ENCODE measurements around the gene WIPF1. TPM values are rescaled to one million over a fixed set of nuclear protein-coding genes. Genes with fewer than 3 reads are reported as not detected.
A peak's percentile ranks its signal among the peaks of the same experiment; 100 is the strongest.

The WIPF1 gene
- total and polyA plus RNA-seq, 2 experiments from 2014 or later: 20.1 to 32.7 TPM

DNA sequence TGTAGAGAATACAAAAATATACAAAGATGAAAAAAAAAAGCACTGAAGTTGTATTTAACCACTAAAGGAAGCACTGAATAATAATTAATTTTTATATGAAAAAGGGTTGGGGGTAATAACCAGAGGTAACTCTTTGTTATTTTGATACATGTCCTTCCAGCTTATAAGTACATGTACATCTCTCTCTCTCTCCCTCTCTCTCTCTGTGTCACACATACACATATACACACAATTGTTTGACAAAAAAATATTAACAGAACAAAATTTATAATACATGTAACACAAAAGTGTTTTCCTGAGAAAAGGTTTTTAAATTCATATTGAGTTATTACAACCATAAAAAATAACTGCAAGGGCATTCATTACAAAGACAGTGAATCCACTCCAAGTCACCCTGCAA, 4.6 kb downstream of the WIPF1 start:
- no peaks in the 10 kb centered on the region for H3K9me3 ChIP-seq (ENCODE audit: low read depth)
- peak overlapping the region; percentile 26 for H3K4me2 ChIP-seq
- no peaks in the 10 kb centered on the region for H3K79me2 ChIP-seq
- H3K36me3 ChIP-seq (replicated peaks; ENCODE audit: insufficient read depth, low read depth): no peaks in the 10 kb centered on the region
- H3K27ac ChIP-seq: no peak overlapping the region
- no peak for DNase-seq (ENCODE audit: low spot score)
- H3K9me2 ChIP-seq (replicated peaks; ENCODE audit: insufficient read depth): no peaks in the 10 kb centered on the region
- no peaks in the 10 kb centered on the region for H3K4me1 ChIP-seq (ENCODE audit: insufficient read depth)
- no peak overlapping the region for H3K4me3 ChIP-seq
- TF ChIP-seq EZH2phosphoT487 (IDR thresholded peaks at IDR 0.05; ENCODE audit: low read depth, severe bottlenecking, unreplicated experiment) (no peak), EZH2 (IDR thresholded peaks at IDR 0.05; ENCODE audit: borderline replicate concordance) (no peak)
- TF ChIP-seq, protein P1, sequence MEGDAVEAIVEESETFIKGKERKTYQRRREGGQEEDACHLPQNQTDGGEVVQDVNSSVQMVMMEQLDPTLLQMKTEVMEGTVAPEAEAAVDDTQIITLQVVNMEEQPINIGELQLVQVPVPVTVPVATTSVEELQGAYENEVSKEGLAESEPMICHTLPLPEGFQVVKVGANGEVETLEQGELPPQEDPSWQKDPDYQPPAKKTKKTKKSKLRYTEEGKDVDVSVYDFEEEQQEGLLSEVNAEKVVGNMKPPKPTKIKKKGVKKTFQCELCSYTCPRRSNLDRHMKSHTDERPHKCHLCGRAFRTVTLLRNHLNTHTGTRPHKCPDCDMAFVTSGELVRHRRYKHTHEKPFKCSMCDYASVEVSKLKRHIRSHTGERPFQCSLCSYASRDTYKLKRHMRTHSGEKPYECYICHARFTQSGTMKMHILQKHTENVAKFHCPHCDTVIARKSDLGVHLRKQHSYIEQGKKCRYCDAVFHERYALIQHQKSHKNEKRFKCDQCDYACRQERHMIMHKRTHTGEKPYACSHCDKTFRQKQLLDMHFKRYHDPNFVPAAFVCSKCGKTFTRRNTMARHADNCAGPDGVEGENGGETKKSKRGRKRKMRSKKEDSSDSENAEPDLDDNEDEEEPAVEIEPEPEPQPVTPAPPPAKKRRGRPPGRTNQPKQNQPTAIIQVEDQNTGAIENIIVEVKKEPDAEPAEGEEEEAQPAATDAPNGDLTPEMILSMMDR (IDR thresholded peaks at IDR 0.05; ENCODE audit: poor library complexity): no peak
- H2AFZ ChIP-seq: no peak overlapping the region
- no peaks in the 10 kb centered on the region for H4K20me1 ChIP-seq (ENCODE audit: insufficient read depth, poor library complexity, severe bottlenecking)
- H3K27me3 ChIP-seq: no peaks in the 10 kb centered on the region

DNA sequence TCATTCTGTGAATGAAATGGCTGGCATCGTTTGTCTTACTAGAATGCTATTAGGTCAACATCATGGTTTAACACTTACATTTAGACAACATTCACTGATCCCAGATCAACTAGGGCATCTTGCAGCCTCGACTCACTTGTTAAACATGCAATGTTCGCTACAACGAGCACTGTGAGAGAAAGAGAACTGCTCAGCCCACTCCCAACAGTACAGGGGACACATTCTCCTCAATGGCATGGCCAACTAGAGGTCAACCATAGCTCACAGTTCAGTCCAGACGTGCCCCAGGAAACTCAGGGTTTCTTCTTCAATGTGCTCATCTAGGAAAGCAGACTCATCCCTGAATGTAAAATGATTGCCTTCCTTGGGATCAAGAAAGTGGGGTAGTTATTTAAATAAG, 5.9 kb downstream of the WIPF1 start:
- H3K79me2 ChIP-seq: no peaks in the 10 kb centered on the region
- 85% methylated on average over 5 of the region's 5 CpGs for WGBS (ENCODE audit: low lambda C conversion rate, missing lambda C conversion rate)
- no peak overlapping the region for H2AFZ ChIP-seq
- H3K27me3 ChIP-seq: no peaks in the 10 kb centered on the region
- no peaks in the 10 kb centered on the region for H3K9me3 ChIP-seq (ENCODE audit: low read depth)
- H4K20me1 ChIP-seq (ENCODE audit: insufficient read depth, poor library complexity, severe bottlenecking): no peaks in the 10 kb centered on the region
- TF ChIP-seq EZH2 (IDR thresholded peaks at IDR 0.05; ENCODE audit: borderline replicate concordance): no peak
- TF ChIP-seq, protein P1 (IDR thresholded peaks at IDR 0.05; ENCODE audit: poor library complexity): no peak
- no peak for TF ChIP-seq EZH2phosphoT487 (IDR thresholded peaks at IDR 0.05; ENCODE audit: low read depth, severe bottlenecking, unreplicated experiment)
- H3K4me1 ChIP-seq (ENCODE audit: insufficient read depth): no peaks in the 10 kb centered on the region
- no peaks in the 10 kb centered on the region for H3K9me2 ChIP-seq (replicated peaks; ENCODE audit: insufficient read depth)
- H3K27ac ChIP-seq: no peak overlapping the region
- H3K4me3 ChIP-seq: no peak overlapping the region
- DNase-seq (ENCODE audit: low spot score): no peak
- H3K36me3 ChIP-seq (replicated peaks; ENCODE audit: insufficient read depth, low read depth): no peaks in the 10 kb centered on the region
- H3K4me2 ChIP-seq: no peak overlapping the region

DNA sequence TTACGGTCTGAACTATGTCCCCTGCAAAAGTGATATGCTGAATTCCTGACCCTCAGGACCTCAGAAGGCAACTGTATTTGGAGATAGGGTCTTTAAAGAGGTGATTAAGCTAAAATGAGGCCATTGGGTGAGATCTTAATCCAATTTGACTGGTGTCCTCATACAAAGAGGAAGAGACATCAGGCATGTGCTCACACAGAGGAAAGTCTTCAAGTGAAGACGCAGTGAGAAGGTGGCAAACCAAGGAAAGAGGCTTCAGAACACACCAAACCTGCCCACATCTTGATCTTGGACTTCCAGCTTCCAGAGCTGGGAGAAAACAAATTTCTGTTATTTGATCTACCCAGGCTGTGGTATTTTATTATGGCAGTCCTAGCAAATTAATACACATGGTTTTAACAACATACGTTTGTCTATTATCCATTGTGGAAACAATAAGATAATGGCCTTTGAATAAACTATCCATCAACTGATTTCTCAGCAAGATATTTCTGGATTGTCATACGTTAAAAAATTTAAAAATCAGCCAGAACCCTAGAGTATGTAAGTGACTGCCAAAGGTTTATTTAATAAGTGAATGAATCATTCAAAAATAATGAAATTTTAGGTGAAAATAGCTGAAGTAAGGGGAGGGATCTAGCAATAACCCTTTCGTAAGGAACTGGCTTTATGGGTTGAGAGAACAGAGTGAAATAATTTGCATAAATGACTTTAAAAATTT, 6.5 kb downstream of the WIPF1 start:
- H3K4me3 ChIP-seq: no peak overlapping the region
- H2AFZ ChIP-seq: no peak overlapping the region
- TF ChIP-seq EZH2phosphoT487 (IDR thresholded peaks at IDR 0.05; ENCODE audit: low read depth, severe bottlenecking, unreplicated experiment): no peak
- no peak for TF ChIP-seq EZH2 (IDR thresholded peaks at IDR 0.05; ENCODE audit: borderline replicate concordance)
- TF ChIP-seq, protein P1 (IDR thresholded peaks at IDR 0.05; ENCODE audit: poor library complexity): no peak
- whole genome bisulfite sequencing (ENCODE audit: low lambda C conversion rate, missing lambda C conversion rate): 87% methylated on average over 5 of the region's 5 CpGs
- no peaks in the 10 kb centered on the region for H3K27me3 ChIP-seq
- H3K9me3 ChIP-seq (ENCODE audit: low read depth): no peaks in the 10 kb centered on the region
- H3K79me2 ChIP-seq: no peaks in the 10 kb centered on the region
- H3K4me1 ChIP-seq (ENCODE audit: insufficient read depth): no peaks in the 10 kb centered on the region
- H4K20me1 ChIP-seq (ENCODE audit: insufficient read depth, poor library complexity, severe bottlenecking): no peaks in the 10 kb centered on the region
- DNase-seq (ENCODE audit: low spot score): no peak
- no peaks in the 10 kb centered on the region for H3K9me2 ChIP-seq (replicated peaks; ENCODE audit: insufficient read depth)
- no peaks in the 10 kb centered on the region for H3K36me3 ChIP-seq (replicated peaks; ENCODE audit: insufficient read depth, low read depth)
- no peak overlapping the region for H3K4me2 ChIP-seq
- H3K27ac ChIP-seq: no peak overlapping the region

All from hepatocyte (in vitro differentiated cells).